GM21737 (cell line): ENCODE results near the gene UVSSA.
"Not testable (repeated sequence)": the region's sequence is repeated elsewhere in the genome, so short reads cannot be mapped to it uniquely, and the experiment has no call there.

Experiments used
- ATAC-seq: cut with Tn5 transposase; IDR thresholded peaks from one replicate; pipeline ENCODE4 v1.9.1; 2021; ENCODE audit warnings: mild to moderate bottlenecking, moderate library complexity; ENCODE audit not compliant: unreplicated experiment

UVSSA gene

GRCh38 chr4:1416948-1417260 is 69.9 kb downstream of the UVSSA start:
- ATAC-seq, result no peak

- no peak for ATAC-seq
These were observed 70.7 kb downstream of the UVSSA start for GRCh38 chr4:1417522-1418390.

GRCh38 chr4:1418494-1419285 is 71.7 kb downstream of the UVSSA start:
- no peak for ATAC-seq

GRCh38 chr4:1419708-1420107 is 72.7 kb downstream of the UVSSA start:
- ATAC-seq, result no peak

- no peak for ATAC-seq
These were observed 74.6 kb downstream of the UVSSA start for GRCh38 chr4:1421657-1422056.

- no peak for ATAC-seq
These were observed 80.0 kb downstream of the UVSSA start for GRCh38 chr4:1427010-1427409.

- ATAC-seq, result not testable (repeated sequence)
These were observed 96.7 kb downstream of the UVSSA start for GRCh38 chr4:1443688-1444172.
